HL-60 (cell line): ENCODE measurements around the gene TMEM273.

Experiments used
- DNase-seq, 2 experiments: peaks; one replicate each; pipeline ENCODE4 v3.0.0-alpha.2; 2010 to 2020; ENCODE audit warnings: low read depth in 1 of 2, low spot score in 1 of 2
- H3K27ac ChIP-seq: fragments of 250-450 bp; sonication (Bioruptor Pico); replicated peaks from 2 replicates; pipeline ENCODE4 v1.5.1; 2020; ENCODE audit warnings: mild to moderate bottlenecking, moderate library complexity
- H3K27me3 ChIP-seq: fragments of 250-450 bp; sonication (Bioruptor Pico); 2 replicates; pipeline ENCODE4 v1.5.1; 2021; ENCODE audit warnings: mild to moderate bottlenecking, moderate library complexity; ENCODE audit not compliant: insufficient read depth, poor library complexity, severe bottlenecking
- H3K4me3 ChIP-seq: replicated peaks from 2 replicates; pipeline ENCODE4 v1.5.1; 2011; ENCODE audit warnings: mild to moderate bottlenecking, control low read depth, low read length; ENCODE audit not compliant: insufficient read depth
- CTCF ChIP-seq: IDR thresholded peaks from one replicate; pipeline ENCODE4 v1.5.1; 2011; ENCODE audit warnings: low read length, control low read depth, inconsistent platforms; ENCODE audit not compliant: insufficient read depth
- GABPA ChIP-seq: IDR thresholded peaks from 2 replicates; pipeline ENCODE4 v1.6.1; 2012; ENCODE audit warnings: low read depth
- POLR2AphosphoS5 ChIP-seq: IDR thresholded peaks from 2 replicates; pipeline ENCODE4 v1.6.1; 2012; ENCODE audit warnings: low read depth
- SPI1 ChIP-seq: IDR thresholded peaks from 2 replicates; pipeline ENCODE4 v1.6.1; 2012; ENCODE audit warnings: low read depth, mild to moderate bottlenecking, borderline replicate concordance
- TF ChIP-seq, protein P1 (sequence below): IDR thresholded peaks from 2 replicates; pipeline ENCODE4 v1.6.1; 2012; ENCODE audit warnings: low read depth; ENCODE audit not compliant: insufficient replicate concordance

Gene TMEM273

DNA sequence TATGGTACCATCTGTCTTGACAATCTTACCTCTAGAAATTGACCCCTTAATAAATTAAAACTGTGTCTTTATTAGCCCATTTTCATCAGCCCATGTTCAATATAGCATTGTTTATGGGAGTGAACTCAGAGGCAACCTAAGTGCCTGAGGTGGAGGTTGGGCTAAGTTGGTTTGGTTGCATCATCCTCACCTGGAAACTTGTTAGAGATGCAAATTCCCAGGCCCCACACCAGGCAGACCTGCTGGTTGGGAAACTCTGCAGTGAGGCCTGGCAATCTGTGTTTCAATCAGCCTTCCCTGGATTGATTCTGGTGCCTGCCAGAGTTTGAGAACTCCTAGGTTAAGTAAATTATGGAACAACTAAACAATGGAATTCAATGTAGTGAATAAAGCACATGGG is 44.9 kb downstream of the TMEM273 start:
- TF ChIP-seq SPI1 (no peak), POLR2AphosphoS5 (no peak), GABPA (no peak)
- TF ChIP-seq, protein P1, sequence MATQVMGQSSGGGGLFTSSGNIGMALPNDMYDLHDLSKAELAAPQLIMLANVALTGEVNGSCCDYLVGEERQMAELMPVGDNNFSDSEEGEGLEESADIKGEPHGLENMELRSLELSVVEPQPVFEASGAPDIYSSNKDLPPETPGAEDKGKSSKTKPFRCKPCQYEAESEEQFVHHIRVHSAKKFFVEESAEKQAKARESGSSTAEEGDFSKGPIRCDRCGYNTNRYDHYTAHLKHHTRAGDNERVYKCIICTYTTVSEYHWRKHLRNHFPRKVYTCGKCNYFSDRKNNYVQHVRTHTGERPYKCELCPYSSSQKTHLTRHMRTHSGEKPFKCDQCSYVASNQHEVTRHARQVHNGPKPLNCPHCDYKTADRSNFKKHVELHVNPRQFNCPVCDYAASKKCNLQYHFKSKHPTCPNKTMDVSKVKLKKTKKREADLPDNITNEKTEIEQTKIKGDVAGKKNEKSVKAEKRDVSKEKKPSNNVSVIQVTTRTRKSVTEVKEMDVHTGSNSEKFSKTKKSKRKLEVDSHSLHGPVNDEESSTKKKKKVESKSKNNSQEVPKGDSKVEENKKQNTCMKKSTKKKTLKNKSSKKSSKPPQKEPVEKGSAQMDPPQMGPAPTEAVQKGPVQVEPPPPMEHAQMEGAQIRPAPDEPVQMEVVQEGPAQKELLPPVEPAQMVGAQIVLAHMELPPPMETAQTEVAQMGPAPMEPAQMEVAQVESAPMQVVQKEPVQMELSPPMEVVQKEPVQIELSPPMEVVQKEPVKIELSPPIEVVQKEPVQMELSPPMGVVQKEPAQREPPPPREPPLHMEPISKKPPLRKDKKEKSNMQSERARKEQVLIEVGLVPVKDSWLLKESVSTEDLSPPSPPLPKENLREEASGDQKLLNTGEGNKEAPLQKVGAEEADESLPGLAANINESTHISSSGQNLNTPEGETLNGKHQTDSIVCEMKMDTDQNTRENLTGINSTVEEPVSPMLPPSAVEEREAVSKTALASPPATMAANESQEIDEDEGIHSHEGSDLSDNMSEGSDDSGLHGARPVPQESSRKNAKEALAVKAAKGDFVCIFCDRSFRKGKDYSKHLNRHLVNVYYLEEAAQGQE = no peak
- H3K27ac ChIP-seq = no peak overlapping the region
- no peaks in the 10 kb centered on the region for H3K27me3 ChIP-seq
- H3K4me3 ChIP-seq = no peak overlapping the region
- DNase-seq = no peak

DNA sequence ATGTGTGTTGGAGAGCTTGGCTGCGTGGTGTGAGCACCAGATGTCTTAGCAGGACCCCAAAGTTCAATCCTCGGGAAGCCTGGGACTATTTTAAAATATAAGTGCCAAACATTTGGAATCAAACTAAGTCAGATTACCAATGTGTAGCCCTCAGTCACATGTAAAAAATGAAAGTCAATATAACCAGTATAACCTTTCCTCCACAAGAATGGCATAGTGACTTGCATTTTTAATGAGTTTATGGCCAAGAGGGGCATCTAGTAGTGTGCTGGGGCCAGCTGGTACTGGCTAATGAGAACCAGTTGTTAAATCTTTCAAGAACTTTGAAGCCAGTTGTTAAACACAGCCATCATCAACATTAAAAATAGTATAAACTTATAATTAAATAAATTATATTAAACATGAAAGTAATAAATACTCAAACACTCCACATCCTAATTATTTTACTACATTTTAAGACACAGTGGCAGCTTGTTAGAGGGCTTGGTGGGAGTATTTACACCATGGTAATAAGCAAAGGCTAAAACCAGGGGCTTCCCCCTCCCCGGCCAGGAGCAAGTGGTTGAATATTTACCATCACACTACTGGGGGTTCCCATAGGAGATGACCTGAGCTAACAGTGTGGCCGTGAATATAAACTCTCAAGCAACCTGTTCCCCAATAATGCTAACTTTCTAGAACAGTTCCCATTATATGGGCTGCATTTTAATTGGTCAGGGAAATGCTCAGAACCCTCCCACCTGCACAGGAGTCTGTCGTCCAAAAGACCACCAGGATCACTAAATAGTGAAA is 46.5 kb downstream of the TMEM273 start:
- DNase-seq = no peak
- Histone ChIP-seq H3K27me3 (no peaks in the 10 kb centered on the region), H3K27ac (no peak overlapping the region), H3K4me3 (no peak overlapping the region)
- TF ChIP-seq CTCF = no peak
- TF ChIP-seq POLR2AphosphoS5 = no peak
- TF ChIP-seq, protein P1 = no peak
- TF ChIP-seq GABPA = no peak
- TF ChIP-seq SPI1 = no peak

- TF ChIP-seq SPI1 (no peak), POLR2AphosphoS5 (no peak), CTCF (no peak), GABPA (no peak)
- TF ChIP-seq, protein P1 = no peak
- no peak overlapping the region for H3K27ac ChIP-seq
- H3K27me3 ChIP-seq = no peaks in the 10 kb centered on the region
- DNase-seq = no peak
- H3K4me3 ChIP-seq = no peak overlapping the region
Observed at GRCh38 chr10:49140304-49141177, 47.6 kb downstream of the TMEM273 start.
